Fibroblast of peridontal ligament (primary cell): ENCODE measurements around the gene SLC16A12.
A peak's percentile ranks its signal among the peaks of the same experiment; 100 is the strongest.

ENCODE experiments used
- DNase-seq: peaks from one replicate; pipeline ENCODE4 v3.0.0-alpha.2; 2010; ENCODE audit errors: extremely low read depth

Gene SLC16A12

GRCh38 chr10:89515031-89515841 is 20.2 kb downstream of the SLC16A12 start:
- peak; percentile 100 for DNase-seq

DNA sequence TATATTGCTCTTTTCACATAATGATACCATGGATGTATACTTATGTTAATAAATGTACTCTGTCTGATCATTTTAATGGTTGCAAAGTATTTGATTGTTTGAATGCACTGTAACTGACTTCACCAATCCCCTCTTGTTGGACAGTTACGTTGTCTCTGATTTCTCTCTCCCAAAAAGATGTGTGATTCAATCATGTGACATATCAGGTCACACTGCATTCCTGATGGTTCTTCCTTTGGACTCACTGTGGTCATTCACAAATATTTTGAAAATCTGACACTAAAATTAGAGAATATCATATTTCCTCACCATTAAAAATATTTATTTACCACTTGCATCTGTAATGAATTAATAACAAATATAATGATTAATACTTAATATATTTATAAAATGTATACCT is 22.2 kb downstream of the SLC16A12 start:
- no peak for DNase-seq

GRCh38 chr10:89505640-89506275 is 29.6 kb downstream of the SLC16A12 start:
- DNase-seq: no peak

GRCh38 chr10:89504691-89505090 is 30.7 kb downstream of the SLC16A12 start:
- no peak for DNase-seq

DNA sequence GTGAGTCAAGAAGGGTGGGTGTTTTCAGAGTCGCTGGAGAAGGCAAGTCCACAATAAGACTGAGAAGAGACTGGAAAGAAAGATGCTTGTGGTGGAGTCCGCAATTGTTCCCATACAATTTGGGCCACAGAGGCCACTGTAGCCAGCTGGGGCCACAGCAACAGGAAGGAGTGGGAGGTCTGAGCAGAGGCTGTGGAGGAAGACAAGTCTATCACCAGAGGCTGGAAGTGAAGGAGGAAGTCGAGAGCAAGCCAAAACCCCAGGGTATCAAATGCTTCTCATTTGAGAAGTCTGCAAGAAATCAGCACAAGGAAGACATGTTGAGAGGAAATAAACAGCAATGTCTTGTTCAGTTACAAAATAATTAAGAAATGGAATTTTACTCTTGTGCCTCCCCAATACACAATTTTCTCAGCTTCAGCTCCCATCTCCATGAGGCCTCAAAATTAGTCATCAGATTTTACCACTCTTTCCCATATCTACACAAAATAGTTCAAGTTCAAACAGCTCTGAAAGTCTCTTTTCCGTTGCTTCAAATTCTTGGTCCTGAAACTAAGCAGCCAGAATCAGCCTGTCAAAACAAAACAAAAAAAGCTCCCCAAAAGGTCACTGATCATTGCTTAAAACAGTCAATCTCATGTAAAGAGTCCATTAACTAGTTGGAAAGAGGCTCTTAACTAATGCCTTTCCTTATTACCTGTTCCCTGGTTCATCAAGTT is 31.6 kb downstream of the SLC16A12 start:
- no peak for DNase-seq

DNA sequence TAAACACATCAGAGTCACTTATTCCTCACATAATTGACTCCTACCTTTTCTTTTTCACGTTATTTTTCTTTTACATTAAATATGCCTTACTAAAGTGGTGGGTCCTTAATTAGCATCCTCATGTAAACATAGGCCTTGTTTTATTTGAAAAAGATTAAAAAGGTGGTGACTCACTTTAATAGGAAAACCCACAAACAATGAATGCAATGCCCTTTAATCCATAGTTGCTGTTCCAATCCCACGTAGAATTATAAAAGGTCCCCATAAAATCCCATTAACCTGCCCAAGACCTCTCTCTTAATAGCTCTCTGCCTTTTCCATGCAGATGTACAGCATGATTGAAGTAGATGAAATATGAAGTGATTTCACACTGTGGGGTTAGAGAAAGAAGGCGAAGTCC is 32.2 kb downstream of the SLC16A12 start:
- DNase-seq: no peak

- peak; percentile 95 for DNase-seq
Measured at GRCh38 chr10:89502549-89502948, 32.8 kb downstream of the SLC16A12 start.

GRCh38 chr10:89494575-89494974 is 40.8 kb downstream of the SLC16A12 start:
- DNase-seq: peak; percentile 34

DNA sequence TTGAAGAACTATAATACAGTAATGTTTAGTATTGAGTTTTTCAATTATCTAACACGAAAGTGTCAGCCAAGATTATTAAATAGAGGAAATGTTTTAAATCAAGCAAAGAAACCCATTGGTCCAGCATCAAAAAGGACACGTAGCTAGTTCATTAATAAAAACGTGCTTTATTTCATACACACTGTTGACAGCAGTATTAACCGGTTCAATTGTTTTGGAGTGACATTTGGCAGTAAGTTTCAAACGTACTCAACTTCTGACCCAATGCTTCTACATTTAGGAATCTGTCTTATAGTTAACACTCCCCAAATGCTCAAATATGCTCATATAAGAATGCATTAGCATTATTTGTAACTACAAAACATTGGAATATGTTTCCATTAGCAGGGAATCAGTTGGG is 41.3 kb downstream of the SLC16A12 start:
- DNase-seq: no peak

DNA sequence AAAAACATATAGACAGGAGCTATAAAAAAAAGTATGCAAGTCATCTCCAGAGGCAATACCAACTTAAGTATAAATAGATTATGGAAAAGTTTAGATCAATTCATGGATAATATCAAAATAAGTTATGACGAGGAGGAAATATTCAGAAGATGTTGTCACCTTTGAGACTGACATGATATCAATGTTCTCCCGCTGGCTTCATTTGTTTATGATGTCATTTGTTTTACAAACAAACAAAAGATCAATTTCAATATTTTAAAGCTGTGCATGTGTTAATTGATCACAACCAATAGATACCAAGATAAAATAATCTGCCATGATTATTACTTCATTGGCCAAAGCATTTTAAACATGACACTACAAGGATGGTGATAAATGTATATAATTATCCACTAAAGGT is 43.5 kb downstream of the SLC16A12 start:
- no peak for DNase-seq

- no peak for DNase-seq
Measured at GRCh38 chr10:89490596-89491335, 44.6 kb downstream of the SLC16A12 start.

GRCh38 chr10:89482256-89482655 is 53.1 kb downstream of the SLC16A12 start:
- no peak for DNase-seq

- peak; percentile 98 for DNase-seq
Measured at GRCh38 chr10:89481662-89482061, 53.7 kb downstream of the SLC16A12 start.

DNA sequence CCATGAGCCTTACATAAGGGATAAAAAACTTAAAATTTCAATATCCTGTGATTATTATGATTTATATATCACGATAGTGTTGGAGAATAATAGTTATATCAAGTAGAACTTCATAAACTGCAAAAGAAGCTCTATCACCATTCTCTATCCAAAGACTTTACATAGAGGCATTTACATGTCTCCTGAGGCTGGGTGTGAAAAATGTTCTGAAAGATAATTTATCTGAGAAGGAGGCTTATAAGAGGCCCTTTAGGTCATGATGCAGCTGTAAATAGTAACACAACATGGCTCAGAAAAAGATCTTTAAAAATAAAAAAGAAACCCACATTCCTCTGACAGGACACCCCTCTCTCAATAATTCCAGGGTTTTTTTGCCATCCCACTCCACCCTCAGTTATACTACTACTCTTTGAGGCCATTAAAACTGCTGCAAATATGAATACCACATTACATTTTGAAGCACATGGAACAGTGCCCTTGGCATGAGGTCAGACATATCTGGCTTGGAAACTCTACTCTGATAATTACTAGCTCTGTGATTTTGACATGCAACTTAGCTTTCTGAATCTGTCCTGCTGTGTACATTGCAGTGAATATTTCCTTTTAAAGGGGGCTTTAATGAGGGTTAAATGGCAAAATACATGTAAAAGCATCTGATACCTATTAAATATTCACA is 55.5 kb downstream of the SLC16A12 start:
- DNase-seq: peak; percentile 91

DNA sequence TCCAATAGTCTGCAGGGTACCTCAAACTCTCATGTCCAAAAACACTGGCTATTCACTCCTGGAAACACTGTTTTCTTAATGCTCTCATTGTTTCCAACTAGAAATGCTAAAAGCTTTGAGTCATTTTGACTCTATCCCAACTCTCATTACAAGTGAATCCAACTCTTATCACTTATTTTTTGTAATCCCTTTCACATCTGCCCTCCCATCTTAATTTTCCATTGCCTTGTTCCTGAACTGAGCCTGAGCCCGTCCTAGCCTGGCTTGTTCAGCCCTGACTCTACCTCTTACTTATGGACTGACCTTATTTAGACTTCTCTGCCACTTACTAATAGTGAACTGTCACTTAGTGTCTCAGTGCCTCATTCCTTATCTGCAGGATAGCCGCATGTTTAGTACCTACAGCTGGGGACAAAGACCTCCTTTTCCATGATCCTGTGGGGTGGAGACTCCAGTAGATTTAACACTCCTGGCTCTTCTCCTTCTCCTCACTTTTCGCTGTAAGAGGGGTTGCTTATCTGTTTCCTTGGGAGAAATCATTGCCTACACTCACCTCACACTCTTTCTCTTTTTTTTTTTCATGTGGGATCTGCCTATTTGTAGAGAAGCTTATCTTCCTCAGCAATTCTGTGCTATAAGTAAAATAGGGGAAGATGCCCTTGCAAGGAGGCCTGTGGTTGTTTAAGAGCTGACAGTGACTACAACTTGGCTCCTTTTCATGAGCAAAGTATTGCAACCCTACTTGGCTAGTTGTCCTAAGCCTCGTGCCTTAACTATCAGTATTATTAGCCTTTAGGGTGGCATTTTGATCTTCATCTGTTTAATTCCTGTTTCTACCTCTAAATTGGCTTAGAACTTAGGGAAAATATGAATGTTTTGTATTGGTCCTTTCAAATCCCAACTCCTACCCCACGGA is 56.4 kb downstream of the SLC16A12 start:
- DNase-seq: peak; percentile 76

DNA sequence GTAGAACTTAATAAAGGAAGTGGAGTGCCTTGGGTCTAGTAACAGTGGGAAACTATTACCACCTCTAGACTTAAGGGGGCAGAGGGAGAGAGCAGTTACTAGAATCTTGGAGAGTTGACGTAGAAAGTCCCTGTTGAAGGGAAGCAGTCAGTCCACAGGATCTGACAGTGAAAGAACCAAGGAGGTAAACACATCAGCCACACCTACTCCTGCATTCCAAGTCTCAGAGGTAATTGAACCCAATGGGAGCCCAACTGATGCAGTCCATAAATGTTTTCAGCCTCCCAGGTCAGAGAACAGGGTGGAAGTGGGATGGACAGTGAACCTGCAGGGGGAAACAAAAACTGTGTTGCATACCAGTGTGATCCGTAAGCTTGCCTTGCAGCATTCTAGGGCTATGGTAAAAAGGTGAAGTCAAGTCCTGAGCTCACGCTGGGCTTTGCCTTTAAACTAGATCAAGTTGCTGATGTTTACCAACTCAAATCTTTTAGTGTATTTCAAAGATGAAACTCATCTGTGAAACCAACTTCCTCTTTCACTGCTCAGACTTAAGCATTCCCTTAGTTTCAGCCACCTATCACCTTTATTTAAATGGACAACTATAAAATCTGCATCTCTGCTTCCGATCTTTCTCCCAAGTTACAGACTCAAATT is 57.2 kb downstream of the SLC16A12 start:
- no peak for DNase-seq

GRCh38 chr10:89476150-89476549 is 59.2 kb downstream of the SLC16A12 start:
- no peak for DNase-seq

GRCh38 chr10:89475591-89475998 is 59.8 kb downstream of the SLC16A12 start:
- no peak for DNase-seq

DNA sequence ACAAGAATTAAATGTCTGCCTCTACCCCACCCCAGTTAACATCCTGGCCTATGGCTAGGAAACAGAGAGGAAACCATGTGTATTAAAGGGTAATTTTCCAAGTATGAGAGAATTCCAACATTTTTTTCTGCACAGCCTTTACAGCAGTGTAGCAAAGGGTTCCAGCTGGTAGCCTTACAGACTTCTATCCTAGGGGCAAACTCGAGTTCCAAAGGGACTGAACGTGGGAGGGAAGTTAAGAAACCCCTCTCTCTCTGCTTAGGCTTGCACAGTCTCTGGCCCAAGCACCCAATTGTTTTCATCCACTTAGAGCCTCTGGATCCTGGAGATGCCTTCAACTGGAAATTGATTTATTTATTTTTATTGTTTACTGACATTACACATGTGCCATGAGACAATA is 60.3 kb downstream of the SLC16A12 start:
- DNase-seq: no peak

GRCh38 chr10:89474452-89474851 is 60.9 kb downstream of the SLC16A12 start:
- no peak for DNase-seq
